GM21529 (cell line): ENCODE data around the gene NEO1.

Experiments used
- ATAC-seq: cut with Tn5 transposase; IDR thresholded peaks from one replicate; pipeline ENCODE4 v1.9.1; 2021; ENCODE audit not compliant: unreplicated experiment

The NEO1 gene

DNA sequence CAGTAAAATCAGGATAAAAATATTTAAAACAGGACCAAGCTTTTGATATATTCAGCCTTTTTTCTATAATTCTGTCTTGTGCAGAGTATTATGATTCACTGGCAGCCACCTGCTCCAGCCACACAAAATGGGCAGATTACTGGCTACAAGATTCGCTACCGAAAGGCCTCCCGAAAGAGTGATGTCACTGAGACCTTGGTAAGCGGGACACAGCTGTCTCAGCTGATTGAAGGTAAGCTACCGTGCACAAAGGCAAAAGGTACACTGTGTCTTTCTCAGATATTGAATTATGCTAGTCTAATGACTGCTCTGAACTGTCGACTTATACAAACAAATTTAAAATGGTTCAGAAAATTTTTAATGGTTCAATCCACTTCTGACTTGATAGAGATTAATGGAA lies 202.3 kb downstream of the NEO1 start:
- ATAC-seq, result no peak

DNA sequence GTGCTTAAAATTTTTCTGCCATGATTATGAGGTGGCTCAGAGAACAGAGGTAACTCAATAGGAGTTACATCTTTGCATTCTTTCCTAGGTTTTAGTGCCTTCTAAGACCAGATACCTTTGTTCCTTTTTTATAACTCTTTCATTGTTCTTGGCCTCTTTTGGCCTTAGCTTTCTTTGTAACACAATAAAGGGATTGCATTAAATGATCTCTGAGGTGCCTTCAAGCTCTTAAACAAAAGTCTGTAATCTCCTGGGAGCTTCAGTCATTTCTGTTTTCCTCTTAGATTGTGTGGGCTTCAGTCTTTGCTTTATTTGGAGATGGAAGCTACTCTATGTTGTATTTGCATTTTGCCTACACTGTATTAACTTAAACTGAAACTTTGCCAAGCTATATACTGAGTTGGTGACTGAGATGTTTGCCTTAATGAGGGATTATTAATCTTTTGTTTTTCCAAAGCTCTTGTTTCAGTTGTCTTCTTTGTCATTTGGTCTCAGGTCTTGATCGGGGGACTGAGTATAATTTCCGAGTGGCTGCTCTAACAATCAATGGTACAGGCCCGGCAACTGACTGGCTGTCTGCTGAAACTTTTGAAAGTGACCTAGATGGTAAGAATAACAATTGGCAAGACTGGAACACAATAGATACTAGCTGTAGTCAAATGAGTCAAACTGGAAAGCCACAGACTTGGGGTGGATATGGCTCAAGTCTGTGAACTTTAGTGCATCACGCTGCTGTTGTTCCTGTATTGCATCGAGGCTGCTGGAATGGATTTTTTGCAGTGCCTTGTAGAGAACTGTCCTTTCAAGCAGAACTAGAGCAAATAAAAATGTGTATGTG lies 206.2 kb downstream of the NEO1 start:
- ATAC-seq, result peak; percentile 83

DNA sequence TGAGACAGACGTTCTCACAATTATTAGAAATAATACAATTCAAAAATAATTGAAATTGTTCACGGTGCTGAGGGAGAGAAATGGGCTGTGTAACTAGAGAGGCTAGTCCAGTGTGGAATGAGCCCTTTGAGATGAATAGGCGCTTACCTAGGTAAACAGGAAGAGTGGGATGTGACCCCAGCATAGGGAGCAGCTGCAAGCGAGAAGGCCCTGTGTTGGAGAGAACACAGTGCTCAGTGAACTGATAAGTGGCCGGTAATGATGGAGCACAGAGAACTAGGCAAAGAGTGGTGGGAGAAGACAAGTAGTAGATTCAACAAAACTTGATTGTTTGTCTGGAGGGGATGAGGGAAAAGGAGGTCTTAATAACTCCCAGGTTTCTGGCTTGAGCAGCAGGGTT lies 212.6 kb downstream of the NEO1 start:
- ATAC-seq, result no peak

DNA sequence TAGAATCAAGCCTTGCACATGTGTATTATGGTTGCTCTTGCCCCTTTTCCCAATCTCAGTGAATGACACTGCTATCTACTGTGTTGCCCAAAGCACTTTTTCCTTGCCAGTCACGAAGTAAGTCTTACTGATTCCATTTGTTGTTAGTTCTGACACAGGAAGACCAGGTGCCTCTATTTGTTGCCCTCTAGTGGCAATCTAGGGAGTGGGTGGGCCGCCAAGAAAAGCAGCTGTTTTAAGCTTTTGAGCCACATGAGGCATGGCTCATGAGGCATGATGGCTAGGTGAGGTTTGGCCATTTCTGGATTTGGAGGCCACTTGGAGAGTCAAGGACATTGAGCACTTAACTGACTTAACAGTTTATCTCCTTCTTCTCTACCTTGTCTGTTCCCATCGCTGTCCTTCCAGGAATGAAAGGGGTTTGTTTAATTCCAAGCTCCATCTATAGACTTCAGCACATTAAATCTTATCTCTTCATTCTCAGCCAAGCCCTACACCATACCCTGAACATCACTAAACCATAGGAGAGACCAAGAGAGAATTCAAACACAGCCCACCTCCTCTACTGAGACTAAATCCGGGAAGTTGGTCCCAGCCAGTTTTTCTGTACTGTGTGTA lies 213.4 kb downstream of the NEO1 start:
- ATAC-seq, result peak; percentile 61

DNA sequence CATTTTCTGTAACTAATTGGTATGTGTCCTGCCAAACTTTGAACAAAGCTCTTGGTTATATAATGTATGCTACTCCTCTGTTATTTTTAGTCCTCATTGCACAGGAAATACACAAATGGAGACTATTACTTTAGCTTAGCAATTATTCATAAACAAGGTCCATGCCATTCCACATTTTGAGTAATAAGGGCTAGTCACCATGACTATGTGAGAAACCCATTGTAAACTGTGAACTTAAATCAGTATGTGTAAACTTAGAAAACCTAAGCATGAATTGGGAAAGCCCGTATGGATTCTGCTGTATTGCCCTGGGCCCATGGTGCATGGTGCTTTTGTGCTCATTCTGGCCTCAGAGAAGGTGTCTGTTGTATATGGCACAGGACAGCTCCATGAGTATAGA lies 216.2 kb downstream of the NEO1 start:
- ATAC-seq, result no peak

DNA sequence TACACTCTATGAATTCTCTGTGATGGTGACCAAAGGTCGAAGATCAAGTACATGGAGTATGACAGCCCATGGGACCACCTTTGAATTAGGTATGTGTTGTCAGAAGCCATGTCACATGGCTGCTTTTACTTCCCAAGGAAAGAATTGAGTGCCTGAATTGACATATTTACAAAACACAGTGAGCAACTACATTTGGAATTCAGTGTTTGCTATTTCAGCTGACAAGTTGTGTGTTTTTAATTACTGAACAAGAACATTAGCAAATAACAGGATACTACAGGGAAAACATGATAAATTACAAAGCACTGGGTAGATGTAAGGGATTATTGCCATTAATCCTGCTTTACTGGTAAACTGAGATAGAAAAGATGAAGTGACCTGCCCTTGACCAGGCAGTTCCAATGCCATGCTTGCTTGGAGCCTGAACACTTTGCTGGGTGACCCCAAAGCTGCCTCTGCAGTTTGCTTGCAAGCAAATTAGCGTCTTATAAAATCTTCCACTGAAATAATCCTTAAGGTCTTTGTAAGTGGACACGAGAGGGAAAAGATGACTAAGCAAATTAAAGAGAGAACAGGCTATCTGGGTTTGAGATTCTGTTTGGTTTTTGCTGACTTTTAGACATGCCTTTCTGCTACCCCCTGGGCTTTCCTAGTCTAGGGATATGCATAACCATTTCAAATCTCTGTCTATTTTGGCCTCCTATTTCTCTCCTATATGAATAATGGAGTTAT lies 218.3 kb downstream of the NEO1 start:
- ATAC-seq, result no peak

DNA sequence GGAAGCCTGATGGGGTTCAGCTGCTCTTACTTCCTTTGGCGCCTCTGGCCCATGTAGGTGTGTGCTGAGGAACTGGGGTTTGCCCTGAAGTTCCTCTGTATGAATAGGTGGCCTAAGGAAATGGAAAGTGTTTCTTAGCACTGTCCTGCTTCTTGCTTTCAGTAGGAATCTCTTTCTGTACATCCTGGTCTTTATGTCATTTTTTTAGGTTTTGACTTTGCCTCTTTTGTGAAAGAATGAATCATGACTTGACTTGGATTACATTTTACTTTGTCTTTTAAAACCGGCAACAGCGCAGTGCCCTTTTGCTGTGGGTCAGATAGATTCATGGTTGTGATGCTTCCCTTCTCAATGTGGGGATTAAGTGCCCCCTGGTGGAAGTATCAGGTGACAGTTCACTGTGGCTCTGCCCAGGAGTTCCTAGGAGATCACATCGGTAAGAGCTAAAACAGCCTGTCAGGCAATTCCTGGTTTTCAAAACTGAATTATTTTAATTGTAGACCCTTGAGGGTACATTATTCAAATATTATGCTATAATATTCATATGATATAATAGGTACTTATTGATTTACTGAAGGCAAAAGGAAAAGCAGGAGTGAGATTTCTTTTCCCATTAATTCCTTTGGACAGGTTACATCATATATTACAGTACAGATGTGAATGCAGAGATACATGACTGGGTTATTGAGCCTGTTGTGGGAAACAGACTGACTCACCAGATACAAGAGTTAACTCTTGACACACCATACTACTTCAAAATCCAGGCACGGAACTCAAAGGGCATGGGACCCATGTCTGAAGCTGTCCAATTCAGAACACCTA lies 221.1 kb downstream of the NEO1 start:
- ATAC-seq, result peak; percentile 66

DNA sequence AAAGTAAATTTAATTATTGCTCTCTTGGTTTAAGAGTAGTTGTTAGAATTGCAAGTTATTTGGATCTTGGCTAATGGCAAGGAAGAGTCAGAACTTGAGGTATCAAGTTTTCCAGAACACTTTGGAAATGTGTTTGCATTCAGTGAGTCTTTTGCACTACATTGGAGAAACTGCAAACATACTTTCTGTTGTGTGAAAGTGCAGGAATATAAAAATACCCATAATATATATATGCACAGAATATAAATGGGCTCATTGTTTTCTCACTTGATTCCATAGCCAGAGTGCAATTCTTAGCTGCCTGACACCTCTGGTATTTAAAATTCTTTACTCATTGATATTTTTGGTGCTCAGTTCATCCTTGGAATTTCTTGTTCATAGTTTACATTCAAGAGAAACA lies 223.6 kb downstream of the NEO1 start:
- no peak for ATAC-seq

DNA sequence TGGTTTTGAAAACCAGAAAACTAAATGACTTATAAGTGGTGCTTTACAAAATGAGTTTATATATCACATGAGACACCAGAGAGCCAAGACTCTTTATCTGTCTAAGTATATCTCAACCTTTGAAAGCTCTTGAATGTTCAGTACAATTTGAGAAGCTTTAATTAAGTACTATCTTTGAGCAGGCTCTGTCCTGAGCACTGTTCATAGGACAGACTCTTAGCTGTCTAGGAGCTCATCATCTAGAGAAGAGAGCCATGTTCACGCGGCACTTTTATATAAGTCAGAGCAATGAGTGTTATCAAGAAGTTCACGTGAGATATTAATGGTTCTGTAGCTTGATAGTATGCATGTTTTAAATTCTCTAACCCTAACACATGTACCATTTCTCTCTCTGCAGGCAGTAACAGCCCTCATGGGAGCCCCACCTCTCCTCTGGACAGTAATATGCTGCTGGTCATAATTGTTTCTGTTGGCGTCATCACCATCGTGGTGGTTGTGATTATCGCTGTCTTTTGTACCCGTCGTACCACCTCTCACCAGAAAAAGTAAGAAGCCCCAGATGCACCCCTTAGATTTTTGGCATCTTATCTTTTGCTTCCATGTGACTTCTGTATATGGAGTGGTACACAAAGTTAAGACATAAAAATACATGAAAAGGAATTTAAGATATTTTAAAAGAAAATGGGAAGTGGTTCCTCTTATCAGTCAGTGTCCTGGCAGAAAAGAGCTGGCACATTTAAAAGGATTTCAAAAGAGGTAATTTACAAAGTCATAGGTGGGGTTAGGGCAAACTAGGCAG lies 230.5 kb downstream of the NEO1 start:
- ATAC-seq, result no peak

DNA sequence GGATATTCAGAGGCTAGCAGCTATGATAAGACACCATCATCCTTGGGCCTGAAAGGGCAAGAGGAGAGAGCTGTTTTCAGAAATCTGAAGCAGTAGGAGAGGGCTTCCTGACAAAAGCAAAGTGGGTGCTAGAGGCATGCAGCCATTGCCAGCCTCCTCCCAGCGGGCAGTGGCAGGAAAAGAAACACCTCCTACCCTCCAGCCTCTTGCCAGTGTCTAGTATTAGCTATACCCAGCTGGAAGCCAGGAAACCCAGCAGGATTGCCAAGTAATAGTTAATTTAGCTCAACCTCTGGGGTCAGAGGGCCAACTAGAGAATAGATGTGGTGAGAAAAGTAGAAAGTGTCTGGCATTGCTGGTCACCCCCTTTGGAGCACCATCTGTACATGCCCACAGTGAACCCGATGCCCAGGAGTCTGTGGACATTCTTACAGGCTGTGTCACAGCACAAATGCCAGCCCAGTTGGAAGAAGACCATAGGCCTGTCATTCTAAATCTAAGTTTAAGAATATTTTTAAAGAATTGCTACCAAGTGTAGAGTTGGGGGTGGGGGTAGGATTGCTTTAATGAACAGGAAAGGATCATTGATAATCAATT lies 231.2 kb downstream of the NEO1 start:
- ATAC-seq, result no peak

DNA sequence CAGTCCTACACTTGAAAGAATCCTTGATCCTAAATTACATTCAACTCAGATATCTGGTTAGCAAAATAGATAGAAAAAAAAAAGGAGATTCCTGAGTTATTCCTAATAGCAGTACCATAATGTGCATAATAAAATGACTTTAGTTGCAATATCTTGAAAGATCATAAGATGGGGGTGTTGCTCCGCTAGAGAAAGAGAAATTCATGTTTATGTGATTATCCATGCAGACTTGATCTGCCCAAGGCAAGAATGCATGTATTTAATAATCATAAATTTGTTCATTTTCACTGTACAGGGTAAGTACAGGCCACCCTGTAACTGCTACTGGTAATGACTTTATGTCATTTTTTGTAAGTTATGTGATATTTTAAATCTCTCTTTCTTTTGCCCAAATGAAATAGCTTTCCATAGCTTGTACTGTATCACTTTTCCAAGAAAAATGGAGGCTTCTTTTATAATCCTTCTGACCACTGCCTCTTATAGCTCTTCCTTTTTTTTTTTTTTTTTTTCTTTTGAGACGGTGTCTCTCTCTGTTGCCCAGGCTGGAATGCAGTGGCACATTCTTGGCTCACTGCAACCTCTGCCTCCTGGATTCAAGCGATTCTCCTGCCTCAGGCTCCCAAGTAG lies 231.9 kb downstream of the NEO1 start:
- ATAC-seq, result no peak

DNA sequence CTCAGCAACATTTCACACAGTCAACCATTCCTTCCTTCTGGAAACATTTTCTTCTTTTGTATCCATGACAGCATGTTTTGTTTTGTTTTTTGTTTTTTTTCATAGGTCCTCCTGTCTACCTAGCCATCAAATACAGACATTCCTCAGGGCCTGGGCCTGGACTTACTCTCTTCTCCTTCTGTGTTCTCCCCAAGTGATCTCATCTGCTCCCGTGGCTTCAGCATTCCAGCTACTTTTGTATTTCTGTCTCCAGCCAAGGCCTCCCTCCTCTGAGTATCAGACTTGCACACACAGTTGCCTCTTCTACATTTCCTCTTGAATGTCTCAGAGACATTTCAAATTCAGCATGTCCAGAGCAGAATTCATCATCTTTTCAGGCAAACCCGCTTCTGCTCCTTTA lies 234.0 kb downstream of the NEO1 start:
- no peak for ATAC-seq

DNA sequence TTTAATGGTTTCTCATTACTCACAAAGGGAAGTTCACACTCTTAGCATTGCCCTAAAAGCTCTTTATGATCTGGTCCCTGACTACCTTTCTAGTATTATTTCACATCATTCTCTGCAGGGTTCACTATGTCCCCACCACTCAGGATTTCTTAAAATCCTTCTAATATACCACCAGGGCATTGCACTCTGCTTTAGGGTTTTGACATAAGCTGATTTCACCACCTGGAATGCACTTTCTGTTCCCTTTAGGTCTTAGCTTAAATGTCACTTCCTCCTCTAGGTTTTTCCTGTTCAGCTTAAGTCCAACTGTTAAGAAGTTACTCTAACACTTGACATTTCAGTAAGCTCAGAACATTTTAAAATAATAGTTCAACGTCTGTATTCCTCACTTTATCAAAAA lies 234.8 kb downstream of the NEO1 start:
- no peak for ATAC-seq

DNA sequence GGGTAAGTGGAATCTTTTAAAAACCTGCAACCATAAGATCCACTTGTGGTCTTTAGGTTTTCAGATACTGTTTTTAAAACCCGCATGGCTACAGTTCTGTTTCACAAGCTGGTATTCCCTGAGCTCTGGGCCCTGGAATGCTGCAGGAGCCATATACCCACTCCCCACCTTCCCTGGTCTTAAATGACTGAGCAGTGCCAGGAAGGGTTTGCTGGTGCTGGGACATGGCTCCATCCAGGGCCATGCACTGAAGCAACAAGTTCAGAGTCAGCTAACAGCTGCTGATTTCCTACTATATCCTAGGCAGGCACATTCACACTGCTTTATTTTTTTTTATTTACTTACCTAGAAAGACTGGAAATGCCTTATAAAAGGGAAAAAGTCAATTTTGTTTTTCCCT lies 239.2 kb downstream of the NEO1 start:
- no peak for ATAC-seq

DNA sequence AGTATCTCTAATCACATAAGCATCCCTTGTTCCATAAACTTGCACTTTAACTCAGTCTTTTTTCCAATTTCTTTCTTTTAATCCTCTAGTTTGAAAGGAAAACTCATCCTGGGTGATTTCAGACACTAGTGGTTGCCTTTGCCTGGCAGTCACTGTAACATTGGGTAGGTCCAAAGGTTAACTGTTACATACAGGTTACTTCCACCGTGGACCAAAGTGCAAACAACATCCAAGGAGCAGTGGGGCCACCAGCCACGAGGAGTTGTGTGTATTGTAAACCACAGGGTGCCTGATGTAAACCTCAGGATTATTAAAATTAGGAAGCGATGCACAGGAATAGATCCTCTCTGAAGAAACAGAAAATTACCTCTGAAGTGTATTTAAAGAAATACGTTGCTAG lies 241.5 kb downstream of the NEO1 start:
- no peak for ATAC-seq

DNA sequence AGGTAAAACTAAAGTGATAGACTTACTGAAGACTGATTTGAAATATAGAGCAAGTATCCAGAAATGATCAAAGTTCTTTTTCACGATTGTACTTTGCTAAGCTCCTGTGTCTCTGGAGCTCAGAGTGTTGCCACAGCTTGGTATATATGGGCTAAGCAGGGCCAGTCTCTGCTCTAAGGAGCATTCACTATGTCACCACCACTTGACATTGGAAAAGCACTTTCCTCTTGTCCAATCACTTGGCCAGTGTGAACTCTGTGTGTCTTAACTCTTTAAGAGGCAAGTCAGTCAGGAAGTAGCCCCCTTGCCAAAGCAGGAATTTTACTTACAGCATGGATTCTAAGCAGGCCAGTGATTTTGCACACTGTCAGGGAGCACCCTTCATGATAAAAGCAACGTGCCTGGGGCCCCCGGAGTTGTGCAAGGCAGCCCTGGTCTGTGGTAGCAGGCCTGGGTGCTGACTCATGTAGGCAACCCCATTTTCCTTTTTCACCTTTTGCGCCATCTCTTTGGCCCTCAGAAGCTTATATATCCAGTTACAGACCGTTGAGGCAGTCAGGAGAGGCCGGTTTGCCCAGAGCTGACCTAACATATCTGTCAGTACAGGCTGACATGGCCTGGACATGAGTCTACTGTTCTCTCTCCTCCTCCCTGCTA lies 243.5 kb downstream of the NEO1 start:
- no peak for ATAC-seq

DNA sequence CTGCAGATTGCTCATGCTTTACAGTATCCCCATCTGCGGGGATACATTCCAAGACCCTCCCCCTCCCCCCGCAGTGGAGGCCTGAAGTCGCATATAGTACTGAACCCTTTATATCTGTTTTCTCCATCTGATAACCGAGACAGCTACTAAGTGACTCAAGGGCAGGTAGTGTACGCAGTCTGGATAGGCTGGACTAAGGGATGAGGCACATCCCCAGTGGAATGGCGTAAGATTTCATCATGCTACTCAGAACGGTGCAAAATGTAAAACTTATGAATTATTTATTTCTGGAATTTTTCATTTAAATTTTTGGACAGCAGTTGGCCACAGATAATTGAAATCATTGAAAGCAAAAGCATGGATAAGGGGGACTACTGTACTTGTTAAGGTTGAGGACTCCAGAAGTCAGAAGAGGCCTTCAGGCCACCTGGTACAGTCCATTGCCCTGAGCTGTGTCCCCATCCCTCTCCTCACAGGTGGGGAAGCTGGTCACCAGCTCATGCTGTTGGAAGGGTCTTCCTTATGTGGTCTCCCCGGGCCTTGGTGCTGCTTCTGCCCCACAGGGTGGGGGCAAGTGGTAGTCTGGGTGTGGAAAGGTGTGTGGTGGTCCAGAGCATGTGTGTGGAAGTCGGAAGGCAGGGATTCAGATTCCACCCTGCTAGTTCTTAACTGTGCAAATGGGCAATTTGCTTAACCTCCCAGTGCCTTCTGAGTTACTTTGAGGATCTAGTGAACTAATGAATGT lies 244.5 kb downstream of the NEO1 start:
- no peak for ATAC-seq

DNA sequence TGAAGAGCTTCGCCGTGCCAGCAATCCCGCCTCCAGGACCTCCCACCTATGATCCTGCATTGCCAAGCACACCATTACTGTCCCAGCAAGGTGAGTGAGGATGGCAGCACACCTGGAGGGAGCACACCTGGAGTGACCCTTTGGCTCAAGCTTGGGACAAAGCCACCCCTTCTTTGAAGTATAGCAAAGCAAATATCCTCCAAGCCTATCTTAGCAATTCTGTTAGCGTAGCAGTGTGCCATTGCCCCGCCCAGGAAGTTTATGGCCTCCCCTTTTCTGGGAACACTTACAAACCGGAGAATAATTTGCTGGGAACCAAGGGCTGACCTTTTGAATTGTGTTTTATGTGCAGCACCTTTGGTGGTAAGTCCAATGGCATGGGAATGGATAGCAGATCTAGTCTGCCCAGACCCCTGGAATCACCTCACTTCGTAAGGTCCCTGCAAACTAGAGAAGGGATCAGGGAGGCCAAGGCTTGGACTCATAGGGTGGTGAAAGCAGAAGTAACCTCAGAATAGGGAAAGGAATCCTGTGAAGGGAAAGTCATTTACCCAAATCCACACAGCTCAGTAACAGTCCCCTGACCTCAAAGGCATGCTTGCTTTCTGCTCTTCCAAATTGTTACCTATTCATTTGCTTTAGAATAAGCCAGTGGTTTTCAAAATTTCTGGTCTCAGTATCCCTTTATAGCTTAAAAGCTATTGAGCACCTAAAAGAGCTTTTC lies 246.4 kb downstream of the NEO1 start:
- ATAC-seq, result no peak
